Spleen (tissue), 11 donors: Measurements from ENCODE around the gene HOXC5. TPM values are rescaled to one million over a fixed set of nuclear protein-coding genes. Genes with fewer than 3 reads are reported as not detected.
A peak's percentile ranks its signal among the peaks of the same experiment; 100 is the strongest.

Experiments
- DNase-seq: peaks from one replicate; pipeline ENCODE4 v3.0.0-alpha.2; 2020
- H3K27ac ChIP-seq, 8 donors: fragments of 200-600 bp; sonication (generic) in 7 of 8; 1 replicate in 4 of 8; 2 replicates in 4 of 8; pipeline versions ENCODE4 v1.5.0 to v1.8.0; 2016 to 2021; ENCODE audit warnings: inconsistent platforms in 4 of 8, mild to moderate bottlenecking in 4 of 8, moderate library complexity in 1 of 8
- H3K27me3 ChIP-seq, 7 donors: fragments of 200-600 bp; sonication (generic) in 6 of 7; replicated peaks in 1 of 7; 1 replicate in 4 of 7; 2 replicates in 3 of 7; pipeline versions ENCODE4 v1.5.0 to v1.8.0; 2016 to 2021; ENCODE audit warnings: inconsistent platforms in 3 of 7, mild to moderate bottlenecking in 1 of 7
- H3K36me3 ChIP-seq, 6 donors: fragments of 200-600 bp; sonication (generic) in 5 of 6; 1 replicate in 4 of 6; 2 replicates in 2 of 6; pipeline versions ENCODE4 v1.5.0 to v1.8.0; 2016 to 2021; ENCODE audit warnings: inconsistent platforms in 2 of 6
- H3K4me1 ChIP-seq, 6 donors: fragments of 200-600 bp; sonication (generic) in 5 of 6; 1 replicate in 3 of 6; 2 replicates in 3 of 6; pipeline versions ENCODE4 v1.5.0 to v1.8.0; 2016 to 2021; ENCODE audit warnings: inconsistent platforms in 3 of 6
- H3K4me3 ChIP-seq, 8 donors: fragments of 200-600 bp; sonication (generic) in 7 of 8; 1 replicate in 4 of 8; 2 replicates in 4 of 8; pipeline versions ENCODE4 v1.5.0 to v1.8.0; 2016 to 2021; ENCODE audit warnings: inconsistent platforms in 4 of 8, mild to moderate bottlenecking in 4 of 8, moderate library complexity in 2 of 8
- H3K9me3 ChIP-seq, 8 donors: fragments of 200-600 bp; sonication (generic) in 7 of 8; 1 replicate in 4 of 8; 2 replicates in 4 of 8; pipeline versions ENCODE4 v1.5.0 to v1.8.0; 2016 to 2021; ENCODE audit warnings: inconsistent platforms in 4 of 8
- POLR2A ChIP-seq, 3 donors: fragments of 450-650 bp; IDR thresholded peaks; one replicate each; pipeline ENCODE4 v1.5.1; 2017; ENCODE audit warnings: antibody characterized with exemption in 3 of 3, mild to moderate bottlenecking in 1 of 3
- POLR2AphosphoS5 ChIP-seq, 3 donors: sonication (generic); formaldehyde crosslinking; IDR thresholded peaks; one replicate each; pipeline ENCODE4 v1.5.1; 2017; ENCODE audit warnings: antibody characterized with exemption in 3 of 3
- WGBS, 5 donors: extraction: QIAGEN DNeasy Blood & Tissue Kit in 3 of 5; methylation state at CpG; one replicate each; pipeline versions ENCODE4 v1.1.5 to v1.1.7; 2013 to 2018; 5-methylcytosine and 5-hydroxymethylcytosine counted together
- intact Hi-C: fragments of 100-400 bp; cut with DNase I; formaldehyde crosslinking; loops from one replicate; pipeline ENCODE4 v1.15.0; 2023; ENCODE audit warnings: low total_unique reads
- polyA plus RNA-seq, 3 donors: library from polyadenylated mRNA; stranded (reverse); fragments of 200-250 nt; gene quantifications; one replicate each; pipeline ENCODE4 v1.2.1, GENCODE V29; 2013
- total RNA-seq, 7 donors: library from RNA; depleted of rRNA in 3 of 7; stranded (reverse); fragments of >200 nt in 3 of 7; fragmentation: NEBNext Ultra II Directional in 4 of 7; extraction: Animal tissue kit (Norgen Biotek cat#: 25700) in 4 of 7; gene quantifications; one replicate each; pipeline versions ENCODE4 v1.1.0 to v1.2.1, GENCODE V29; 2016 to 2021
- TF ChIP-seq, protein P1 (sequence below), 11 experiments: fragments of 200-600 bp in 7 of 11; fragments of 450-650 bp in 4 of 11; sonication (generic) in 4 of 11; IDR thresholded peaks in 8 of 11; conservative IDR thresholded peaks in 3 of 11; 1 replicate in 7 of 11; 2 replicates in 4 of 11; pipeline versions ENCODE4 v1.4.0 to v1.8.0; 2016 to 2021; ENCODE audit warnings: antibody characterized with exemption in 11 of 11, inconsistent platforms in 4 of 11, mild to moderate bottlenecking in 1 of 11
- donor health status: healthy with polysubstance abuse.
- donor health status: DM: no; HTN: no; CAD: no; lungs with moderate emphysema.
- donor health status: DM: no; HTN: no; CAD: no.
- donor health status: Bipolar disorder and iron deficiency.
- donor health status: healthy.
- donor health status: DM: no; HTN: no; CAD: no.
- donor health status: DM: yes; HTN: yes; CAD: no.

The HOXC5 gene
- total and polyA plus RNA-seq, 10 donors, result 0.06 TPM; not detected in 9

DNA sequence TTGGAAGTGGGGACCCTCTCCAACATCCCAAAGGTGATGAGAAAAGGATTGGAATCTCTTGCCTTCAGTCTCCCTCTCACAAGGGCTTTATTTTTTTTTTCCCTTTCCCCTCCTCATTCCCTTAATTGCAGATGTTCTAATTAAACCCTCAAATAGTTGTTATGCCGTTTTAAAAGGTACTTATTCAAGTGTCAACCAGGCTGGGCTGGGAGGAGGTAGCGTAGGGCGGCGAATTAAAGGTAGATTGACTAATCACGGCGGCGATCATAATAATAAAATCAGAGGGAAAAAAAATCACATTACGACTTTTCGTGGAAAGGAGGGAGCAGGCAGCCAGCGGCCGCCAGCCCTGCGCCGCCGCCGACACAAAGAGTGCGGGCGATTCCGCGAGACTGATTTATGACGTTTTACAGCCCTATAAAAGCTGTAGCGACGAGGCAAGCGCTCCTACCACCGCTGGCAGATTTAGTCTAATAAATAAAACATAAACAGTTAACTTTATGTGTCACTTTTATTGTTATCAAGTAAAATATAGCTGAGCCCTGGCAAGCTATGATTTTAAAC is 19.1 kb downstream of the HOXC5 start:
- H3K9me3 ChIP-seq, result no peaks in the 10 kb centered on the region
- TF ChIP-seq, protein P1, sequence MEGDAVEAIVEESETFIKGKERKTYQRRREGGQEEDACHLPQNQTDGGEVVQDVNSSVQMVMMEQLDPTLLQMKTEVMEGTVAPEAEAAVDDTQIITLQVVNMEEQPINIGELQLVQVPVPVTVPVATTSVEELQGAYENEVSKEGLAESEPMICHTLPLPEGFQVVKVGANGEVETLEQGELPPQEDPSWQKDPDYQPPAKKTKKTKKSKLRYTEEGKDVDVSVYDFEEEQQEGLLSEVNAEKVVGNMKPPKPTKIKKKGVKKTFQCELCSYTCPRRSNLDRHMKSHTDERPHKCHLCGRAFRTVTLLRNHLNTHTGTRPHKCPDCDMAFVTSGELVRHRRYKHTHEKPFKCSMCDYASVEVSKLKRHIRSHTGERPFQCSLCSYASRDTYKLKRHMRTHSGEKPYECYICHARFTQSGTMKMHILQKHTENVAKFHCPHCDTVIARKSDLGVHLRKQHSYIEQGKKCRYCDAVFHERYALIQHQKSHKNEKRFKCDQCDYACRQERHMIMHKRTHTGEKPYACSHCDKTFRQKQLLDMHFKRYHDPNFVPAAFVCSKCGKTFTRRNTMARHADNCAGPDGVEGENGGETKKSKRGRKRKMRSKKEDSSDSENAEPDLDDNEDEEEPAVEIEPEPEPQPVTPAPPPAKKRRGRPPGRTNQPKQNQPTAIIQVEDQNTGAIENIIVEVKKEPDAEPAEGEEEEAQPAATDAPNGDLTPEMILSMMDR (IDR thresholded peaks at IDR 0.05 in 8 of 11, conservative IDR thresholded peaks at IDR 0.05 in 3 of 11), result no peak
- TF ChIP-seq POLR2A (IDR thresholded peaks at IDR 0.05) (no peak), POLR2AphosphoS5 (IDR thresholded peaks at IDR 0.05) (no peak)
- no peaks in the 10 kb centered on the region for H3K36me3 ChIP-seq
- H3K4me3 ChIP-seq, result no peak overlapping the region
- WGBS, 5 donors, result 9 to 37% (median 25%) methylated on average over 24 of the region's 24 CpGs
- peak; percentile 54 for DNase-seq
- peaks cover 4 to 59% (median 34%) of the 10 kb centered on the region in 6 donors for H3K4me1 ChIP-seq
- intact Hi-C loops, result no loop called here
- no peak overlapping the region for H3K27ac ChIP-seq
- H3K27me3 ChIP-seq, result peaks cover 7 to 100% (median 67%) of the 10 kb centered on the region in 7 donors

DNA sequence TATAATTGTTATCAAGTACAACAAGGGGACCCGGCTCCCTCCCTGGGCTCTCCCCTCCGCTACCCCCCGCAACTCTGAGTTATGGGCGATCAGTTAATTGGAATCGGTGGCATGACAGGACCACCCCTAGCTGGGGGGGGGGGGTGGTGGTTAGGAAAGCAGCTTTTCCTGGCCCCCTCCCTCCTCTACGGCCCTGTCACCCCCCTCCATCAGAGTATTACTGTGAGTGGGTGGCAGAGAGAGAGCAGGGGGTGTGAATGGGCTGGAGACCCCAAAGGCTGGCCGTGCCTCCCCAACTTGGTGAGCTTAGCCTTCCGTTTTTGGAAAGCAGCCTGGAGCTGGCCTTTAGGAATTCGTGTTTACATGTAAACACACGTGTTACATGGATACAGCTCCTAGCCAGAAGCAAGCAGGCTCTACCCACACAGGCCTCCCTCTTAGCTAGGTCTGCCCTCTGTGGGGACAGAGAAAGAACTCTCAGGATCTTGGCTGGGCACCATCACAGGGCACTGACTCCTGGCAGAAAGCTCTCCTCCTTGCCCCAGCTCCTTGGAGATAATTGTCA is 19.7 kb downstream of the HOXC5 start:
- WGBS, 5 donors, result 19 to 36% (median 27%) methylated on average over 7 to 10 of the region's 10 CpGs
- peak overlapping the region in 6 of 8 donors; percentile 80 to 91 (median 87) for H3K27ac ChIP-seq
- no peaks in the 10 kb centered on the region for H3K36me3 ChIP-seq
- peaks cover 7 to 100% (median 62%) of the 10 kb centered on the region in 7 donors for H3K27me3 ChIP-seq
- peaks cover 0 to 53% (median 28%) of the 10 kb centered on the region in 6 donors for H3K4me1 ChIP-seq
- DNase-seq, result peak; percentile 55
- intact Hi-C loops, result no loop called here
- TF ChIP-seq POLR2A (IDR thresholded peaks at IDR 0.05) (no peak), POLR2AphosphoS5 (IDR thresholded peaks at IDR 0.05) (no peak)
- TF ChIP-seq, protein P1 (IDR thresholded peaks at IDR 0.05 in 8 of 11, conservative IDR thresholded peaks at IDR 0.05 in 3 of 11), result no peak
- peak overlapping the region in 5 of 8 donors; percentile 46 to 73 (median 54) for H3K4me3 ChIP-seq
- H3K9me3 ChIP-seq, result no peaks in the 10 kb centered on the region

DNA sequence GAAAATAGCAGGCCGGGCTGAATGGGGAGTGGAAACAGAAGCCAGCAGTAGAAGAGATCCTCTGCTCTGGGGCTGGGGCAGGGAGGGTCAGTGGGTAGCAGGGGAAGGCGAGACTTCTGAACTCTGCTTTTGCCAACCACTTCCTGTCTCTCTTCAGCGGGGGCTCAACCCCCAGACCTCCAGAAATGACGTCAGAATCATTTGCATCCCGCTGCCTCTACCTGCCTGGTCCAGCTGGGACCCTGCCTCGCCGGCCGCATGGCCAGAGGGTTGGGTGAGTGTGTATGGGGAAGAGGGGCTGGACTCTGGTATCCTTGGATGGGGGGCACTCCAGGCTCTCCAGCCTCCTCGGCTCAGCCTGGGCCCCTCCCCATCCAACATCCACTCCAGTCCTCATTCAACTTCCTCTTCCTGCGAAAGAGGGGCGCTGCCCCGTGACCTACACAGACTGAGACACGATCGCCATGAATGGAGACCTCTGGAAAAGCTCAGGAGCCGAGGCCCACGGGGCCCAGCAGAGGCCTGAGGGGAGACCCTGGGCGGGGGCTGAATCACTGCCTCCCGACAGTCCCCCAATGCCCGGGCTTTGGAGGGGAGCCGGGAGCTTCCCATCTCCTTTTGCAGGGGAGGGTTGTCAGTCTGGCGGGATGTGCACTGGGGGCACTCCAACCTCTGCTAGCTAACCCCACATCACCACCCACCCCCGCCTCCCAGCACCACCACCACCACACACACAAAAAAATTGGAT is 20.3 kb downstream of the HOXC5 start:
- Histone ChIP-seq H3K9me3 (no peaks in the 10 kb centered on the region), H3K4me1 (peaks cover 0 to 47% (median 26%) of the 10 kb centered on the region in 6 donors), H3K36me3 (no peaks in the 10 kb centered on the region), H3K27ac (peak overlapping the region; percentile 57 to 91 (median 84)), H3K4me3 (peak overlapping the region; percentile 35 to 73 (median 50)), H3K27me3 (peaks cover 7 to 100% (median 58%) of the 10 kb centered on the region in 7 donors)
- peak; percentile 81 for DNase-seq
- intact Hi-C loops, result no loop called here
- whole genome bisulfite sequencing, 5 donors, result 2 to 7% (median 3%) methylated on average over 16 to 22 of the region's 22 CpGs
- TF ChIP-seq POLR2A (IDR thresholded peaks at IDR 0.05), result no peak
- peak; percentile 66 to 75 (median 71) for TF ChIP-seq POLR2AphosphoS5 (IDR thresholded peaks at IDR 0.05)

- WGBS, 5 donors, result 5 to 7% (median 6%) methylated on average over 41 to 52 of the region's 52 CpGs
- no peak for DNase-seq
- peak within 1 kb of the TSS; percentile 57 to 91 (median 84) for H3K27ac ChIP-seq
- TF ChIP-seq POLR2AphosphoS5 (IDR thresholded peaks at IDR 0.05) (no peak), POLR2A (IDR thresholded peaks at IDR 0.05) (no peak)
- peak within 1 kb of the TSS; percentile 35 to 73 (median 50) for H3K4me3 ChIP-seq
- H3K36me3 ChIP-seq, result no peaks in the 10 kb centered on the region
- peaks cover 0 to 47% (median 26%) of the 10 kb centered on the region in 6 donors for H3K4me1 ChIP-seq
- intact Hi-C loops, result no loop called here
- no peaks in the 10 kb centered on the region for H3K9me3 ChIP-seq
- peaks cover 7 to 98% (median 50%) of the 10 kb centered on the region in 7 donors for H3K27me3 ChIP-seq
Measured at GRCh38 chr12:54053751-54054741, 21.2 kb downstream of the HOXC5 start, which contains the start of gene HOXC4. Gene HOXC4 (plus strand): TSS chr12:54053835. CDS start chr12:54053923, 88 bp downstream.
